GM11168 (cell line): ENCODE measurements around the gene CELA2A.
"Not testable (repeated sequence)": the region's sequence is repeated elsewhere in the genome, so short reads cannot be mapped to it uniquely, and the experiment has no call there.

Source experiments
- in situ Hi-C: fragments of 300-500 bp; cut with MboI; formaldehyde crosslinking; loops from one replicate; pipeline ENCODE4 v1.12.0; 2022; ENCODE audit warnings: low sequenced_read_pairs; ENCODE audit not compliant: unreplicated experiment

CELA2A gene

GRCh38 chr1:15484443-15484842 lies 27.9 kb downstream of the CELA2A start:
- in situ Hi-C loops = not testable (repeated sequence)

GRCh38 chr1:15485636-15486035 lies 29.1 kb downstream of the CELA2A start:
- in situ Hi-C loops = no loop called here

GRCh38 chr1:15486844-15487610 lies 30.5 kb downstream of the CELA2A start:
- in situ Hi-C loops = not testable (repeated sequence)

- in situ Hi-C loops = no loop called here
These were observed 31.8 kb downstream of the CELA2A start for GRCh38 chr1:15488371-15488770.

GRCh38 chr1:15489052-15489736 lies 32.7 kb downstream of the CELA2A start:
- in situ Hi-C loops = no loop called here

- in situ Hi-C loops = not testable (repeated sequence)
These were observed 34.5 kb downstream of the CELA2A start for GRCh38 chr1:15491010-15491409.

- in situ Hi-C loops = no loop called here
These were observed 36.1 kb downstream of the CELA2A start for GRCh38 chr1:15492596-15492995.

- in situ Hi-C loops = no loop called here
These were observed 37.4 kb downstream of the CELA2A start for GRCh38 chr1:15493869-15494390.

- in situ Hi-C loops = no loop called here
These were observed 43.9 kb downstream of the CELA2A start for GRCh38 chr1:15500184-15501178.

- in situ Hi-C loops = no loop called here
These were observed 44.9 kb downstream of the CELA2A start for GRCh38 chr1:15501208-15502032.

GRCh38 chr1:15504436-15504835 lies 47.9 kb downstream of the CELA2A start:
- in situ Hi-C loops = no loop called here

- in situ Hi-C loops = no loop called here
These were observed 50.3 kb downstream of the CELA2A start for GRCh38 chr1:15506831-15507230.

- in situ Hi-C loops = no loop called here
These were observed 50.7 kb downstream of the CELA2A start for GRCh38 chr1:15507278-15507677.

GRCh38 chr1:15508700-15509487 lies 52.4 kb downstream of the CELA2A start:
- in situ Hi-C loops = no loop called here

GRCh38 chr1:15509586-15509985 lies 53.1 kb downstream of the CELA2A start:
- in situ Hi-C loops = no loop called here

GRCh38 chr1:15510611-15511405 lies 54.3 kb downstream of the CELA2A start:
- in situ Hi-C loops = no loop called here

GRCh38 chr1:15513192-15513591 lies 56.7 kb downstream of the CELA2A start:
- in situ Hi-C loops = no loop called here

GRCh38 chr1:15513919-15514318 lies 57.4 kb downstream of the CELA2A start:
- in situ Hi-C loops = no loop called here
